GM19372 (cell line): ENCODE results near the gene RAB3GAP1.

ENCODE experiments used
- ATAC-seq: cut with Tn5 transposase; IDR thresholded peaks from one replicate; pipeline ENCODE4 v1.9.1; 2021; ENCODE audit warnings: mild to moderate bottlenecking, low read depth, moderate library complexity; ENCODE audit not compliant: unreplicated experiment

RAB3GAP1 gene

GRCh38 chr2:135162377-135162776, 110.3 kb downstream of the RAB3GAP1 start:
- no peak for ATAC-seq

- ATAC-seq, result no peak
Measured at GRCh38 chr2:135162786-135163185, 110.7 kb downstream of the RAB3GAP1 start.

GRCh38 chr2:135163306-135163705, 111.2 kb downstream of the RAB3GAP1 start:
- no peak for ATAC-seq

- no peak for ATAC-seq
Measured at GRCh38 chr2:135163901-135164300, 111.8 kb downstream of the RAB3GAP1 start.

GRCh38 chr2:135164431-135164830, 112.3 kb downstream of the RAB3GAP1 start:
- ATAC-seq, result no peak

- ATAC-seq, result no peak
Measured at GRCh38 chr2:135167273-135167672, 115.2 kb downstream of the RAB3GAP1 start.

- ATAC-seq, result no peak
Measured at GRCh38 chr2:135168204-135168856, 116.2 kb downstream of the RAB3GAP1 start.

- no peak for ATAC-seq
Measured at GRCh38 chr2:135169900-135170753, 118.0 kb downstream of the RAB3GAP1 start.

- ATAC-seq, result no peak
Measured at GRCh38 chr2:135174049-135174809, 122.1 kb downstream of the RAB3GAP1 start.

- ATAC-seq, result no peak
Measured at GRCh38 chr2:135174810-135175093, 122.7 kb downstream of the RAB3GAP1 start.

GRCh38 chr2:135175177-135175576, 123.1 kb downstream of the RAB3GAP1 start:
- no peak for ATAC-seq

GRCh38 chr2:135179689-135180088, 127.6 kb downstream of the RAB3GAP1 start:
- no peak for ATAC-seq

- ATAC-seq, result no peak
Measured at GRCh38 chr2:135182190-135182589, 130.1 kb downstream of the RAB3GAP1 start.

GRCh38 chr2:135182601-135183000, 130.5 kb downstream of the RAB3GAP1 start:
- ATAC-seq, result no peak

GRCh38 chr2:135183822-135184221, 131.7 kb downstream of the RAB3GAP1 start:
- no peak for ATAC-seq

GRCh38 chr2:135186054-135186453, 134.0 kb downstream of the RAB3GAP1 start:
- no peak for ATAC-seq

- ATAC-seq, result no peak
Measured at GRCh38 chr2:135187270-135187669, 135.2 kb downstream of the RAB3GAP1 start.

GRCh38 chr2:135189148-135189547, 137.1 kb downstream of the RAB3GAP1 start:
- no peak for ATAC-seq

- no peak for ATAC-seq
Measured at GRCh38 chr2:135190799-135191198, 138.7 kb downstream of the RAB3GAP1 start.

- no peak for ATAC-seq
Measured at GRCh38 chr2:135198481-135198880, 146.4 kb downstream of the RAB3GAP1 start.

GRCh38 chr2:135202751-135203150, 150.7 kb downstream of the RAB3GAP1 start:
- ATAC-seq, result no peak
